HL-60/S4 (cell line): ENCODE results near the gene GLI1.
"Not testable (repeated sequence)": the region's sequence is repeated elsewhere in the genome, so short reads cannot be mapped to it uniquely, and the experiment has no call there.

ENCODE experiments used
- in situ Hi-C: fragments of 300-500 bp; cut with MboI; formaldehyde crosslinking; loops from 2 replicates; pipeline ENCODE4 v1.14.3; 2022; ENCODE audit warnings: low sequenced_read_pairs

The GLI1 gene

GRCh38 chr12:57459750-57460467, at the start of gene GLI1:
GLI1 (plus strand) TSS chr12:57459785; CDS start chr12:57463692, 3,907 bp downstream.
- in situ Hi-C loops = loop anchor here (10.0 kb wide), 1 partner anchor 195 kb away; no protein-coding TSS in a partner anchor

GRCh38 chr12:57410534-57410933, 49.1 kb upstream of the GLI1 start:
- in situ Hi-C loops = no loop called here

DNA sequence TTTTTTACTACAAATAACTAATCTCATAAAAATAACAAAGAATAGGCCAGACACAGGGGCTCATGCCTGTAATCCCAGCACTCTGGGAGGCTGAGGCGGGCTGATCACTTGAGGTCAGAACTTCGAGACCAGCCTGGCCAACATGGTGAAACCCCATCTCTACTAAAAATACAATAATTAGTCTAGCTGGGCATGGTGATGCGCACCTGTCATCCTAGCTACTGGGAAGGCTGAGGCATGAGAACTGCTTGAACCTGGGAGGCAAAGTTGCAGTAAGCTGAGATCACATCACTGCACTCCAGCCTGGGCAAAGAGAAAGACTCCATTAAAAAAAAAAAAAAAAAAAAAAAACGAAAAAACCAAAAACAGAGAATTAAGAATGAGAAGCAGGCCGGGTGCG, 45.4 kb upstream of the GLI1 start:
- in situ Hi-C loops = not testable (repeated sequence)

GRCh38 chr12:57415088-57415487, 44.5 kb upstream of the GLI1 start:
- in situ Hi-C loops = no loop called here

- in situ Hi-C loops = no loop called here
Measured at GRCh38 chr12:57416039-57416996, 43.3 kb upstream of the GLI1 start.

- in situ Hi-C loops = no loop called here
Measured at GRCh38 chr12:57418255-57418654, 41.3 kb upstream of the GLI1 start.

DNA sequence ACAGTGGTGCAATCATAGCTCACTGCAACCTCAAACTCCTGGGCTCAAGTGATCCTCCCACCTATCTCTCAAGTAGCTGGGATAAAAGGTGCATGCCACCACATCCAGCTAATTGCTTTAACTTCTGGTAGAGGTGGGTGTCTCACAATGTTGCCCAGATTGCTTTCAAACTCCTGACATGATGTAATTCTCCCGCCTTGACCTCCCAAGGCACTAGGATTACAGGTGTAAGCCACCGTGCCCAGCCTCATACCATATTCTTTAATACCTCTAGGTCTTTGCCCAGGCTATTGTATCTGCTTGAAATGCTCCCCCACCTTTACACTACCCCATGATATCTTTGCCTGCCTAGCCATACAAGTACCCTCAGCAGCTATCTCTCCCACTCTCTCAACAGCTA, 40.1 kb upstream of the GLI1 start:
- in situ Hi-C loops = no loop called here

DNA sequence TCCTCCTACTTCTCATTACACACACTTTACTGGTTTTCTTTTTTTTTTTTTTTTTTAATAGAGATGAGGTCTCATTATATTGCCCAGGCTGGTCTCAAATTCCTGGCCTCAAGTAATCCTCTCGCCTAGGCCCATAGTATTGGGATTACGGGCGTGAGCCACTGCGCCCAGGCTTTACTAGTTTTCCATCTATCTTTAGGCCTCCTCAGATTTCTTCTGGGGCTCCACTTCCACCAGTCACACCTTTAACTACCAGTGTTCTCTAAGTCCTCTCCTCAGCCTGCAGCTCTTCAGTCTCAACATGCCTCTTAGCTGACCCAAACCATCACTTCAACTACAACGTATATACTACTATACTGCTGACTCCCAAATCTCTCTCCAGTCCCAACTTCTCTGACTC, 39.1 kb upstream of the GLI1 start:
- in situ Hi-C loops = no loop called here

- in situ Hi-C loops = not testable (repeated sequence)
Measured at GRCh38 chr12:57426948-57427347, 32.6 kb upstream of the GLI1 start.

- in situ Hi-C loops = no loop called here
Measured at GRCh38 chr12:57428965-57429364, 30.6 kb upstream of the GLI1 start.

- in situ Hi-C loops = no loop called here
Measured at GRCh38 chr12:57429473-57430111, 30.0 kb upstream of the GLI1 start.

DNA sequence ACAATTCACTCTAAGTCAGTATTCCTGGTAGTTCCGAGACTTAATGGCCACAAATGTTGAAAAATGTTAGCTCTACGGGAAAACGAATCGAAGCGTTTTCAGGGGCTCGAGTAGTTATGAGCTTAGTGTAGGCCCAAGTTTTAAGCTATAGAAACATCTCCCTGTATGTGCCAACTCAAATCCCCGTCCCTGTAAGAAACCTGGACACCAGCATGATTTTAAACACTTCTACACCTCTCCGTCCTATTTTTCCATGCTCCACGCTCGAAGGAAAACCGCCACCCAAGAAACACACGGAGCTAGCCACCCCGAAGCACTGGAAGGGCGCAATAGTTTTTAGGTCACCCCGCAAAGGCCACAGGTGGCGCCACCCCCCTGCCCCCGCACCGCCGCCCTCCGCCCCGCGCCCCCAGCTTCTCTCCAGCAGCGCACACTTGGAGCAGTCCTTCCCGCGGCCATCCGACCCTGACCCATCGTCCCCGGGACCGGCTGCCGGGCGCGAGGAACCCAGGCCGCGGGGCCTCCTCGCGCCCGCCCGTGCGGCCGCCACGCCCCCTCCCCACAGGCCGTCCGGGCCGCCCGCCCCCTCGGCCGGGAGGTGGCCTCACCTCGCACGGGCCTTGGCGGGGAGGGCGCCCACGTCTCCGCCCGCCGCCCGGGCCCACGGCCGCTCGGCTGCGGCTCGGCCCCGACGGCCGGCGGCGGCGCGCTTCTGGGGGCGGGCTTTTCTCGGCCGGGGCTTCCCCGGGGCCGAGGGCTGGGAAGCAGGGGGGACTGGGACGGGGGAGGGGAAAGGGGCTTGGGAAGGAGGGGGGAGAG, 29.3 kb upstream of the GLI1 start:
- in situ Hi-C loops = no loop called here

- in situ Hi-C loops = no loop called here
Measured at GRCh38 chr12:57430931-57431566, 28.5 kb upstream of the GLI1 start, which contains the start of gene R3HDM2. R3HDM2 (minus strand) TSS chr12:57431043; CDS start chr12:57310428, 120,615 bp downstream.

GRCh38 chr12:57431654-57432188, 27.9 kb upstream of the GLI1 start:
- in situ Hi-C loops = no loop called here

DNA sequence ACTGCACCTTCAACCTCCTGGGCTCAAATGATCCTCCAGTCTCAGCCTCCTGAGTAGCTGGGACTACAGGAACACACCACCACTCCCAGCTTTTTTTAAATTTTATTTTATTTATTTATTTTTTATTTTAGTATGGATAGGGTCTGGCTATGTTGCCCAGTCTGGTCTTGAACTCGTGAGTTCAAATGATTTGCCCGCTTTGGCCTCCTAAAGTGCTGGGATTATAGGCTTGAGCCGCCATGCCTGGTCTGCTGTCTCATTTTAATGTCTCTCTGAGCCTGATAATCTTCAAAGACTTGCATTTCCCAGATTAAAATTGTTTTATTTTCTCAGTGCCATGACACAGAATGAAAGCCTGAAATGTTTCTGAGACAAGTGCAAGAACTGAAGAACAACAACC, 26.2 kb upstream of the GLI1 start:
- in situ Hi-C loops = no loop called here

DNA sequence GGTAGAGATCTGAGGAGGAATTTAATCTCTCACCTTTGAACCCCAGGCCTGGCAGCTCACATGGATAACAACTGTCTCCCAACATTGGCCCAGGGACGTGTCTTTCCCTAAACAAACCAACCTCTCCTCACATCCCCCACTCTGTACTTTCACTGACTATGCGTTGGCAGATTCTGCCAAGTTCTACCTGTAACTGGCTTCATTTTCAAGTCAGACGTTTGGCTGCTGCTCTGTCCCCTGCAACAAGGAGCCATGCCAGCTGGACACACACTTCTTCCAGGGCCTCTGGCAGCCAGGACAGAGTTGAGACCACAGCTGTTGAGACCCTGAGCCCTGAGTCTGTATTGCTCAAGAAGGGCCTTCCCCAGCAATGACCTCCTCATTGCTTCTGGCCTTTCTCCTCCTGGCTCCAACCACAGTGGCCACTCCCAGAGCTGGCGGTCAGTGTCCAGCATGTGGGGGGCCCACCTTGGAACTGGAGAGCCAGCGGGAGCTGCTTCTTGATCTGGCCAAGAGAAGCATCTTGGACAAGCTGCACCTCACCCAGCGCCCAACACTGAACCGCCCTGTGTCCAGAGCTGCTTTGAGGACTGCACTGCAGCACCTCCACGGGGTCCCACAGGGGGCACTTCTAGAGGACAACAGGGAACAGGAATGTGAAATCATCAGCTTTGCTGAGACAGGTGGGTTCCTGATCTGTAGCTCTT, 24.9 kb upstream of the GLI1 start, which contains the start of gene INHBC:
INHBC (plus strand) TSS at position 268 of the 707 bp plus-strand sequence; CDS start at position 371, 103 bp downstream.
- in situ Hi-C loops = no loop called here

- in situ Hi-C loops = no loop called here
Measured at GRCh38 chr12:57435293-57435692, 24.3 kb upstream of the GLI1 start.

DNA sequence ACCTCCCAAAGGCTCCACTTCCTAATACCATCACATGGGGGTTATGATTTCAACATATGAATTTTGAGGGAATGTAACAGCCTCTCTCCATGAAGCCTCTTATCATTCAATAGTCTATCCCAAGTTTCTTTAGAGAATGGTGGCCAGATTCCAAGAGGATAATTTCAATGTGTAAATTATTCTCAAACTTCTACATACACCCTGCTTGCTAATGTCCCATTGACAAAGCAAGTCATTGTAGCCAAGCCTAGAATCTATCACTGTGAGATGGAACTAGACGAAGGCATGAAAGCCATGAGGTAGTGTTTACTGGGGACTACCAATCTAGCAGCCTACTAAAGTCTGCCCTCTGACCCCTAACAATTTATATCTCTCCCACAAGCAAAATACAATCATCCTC, 21.2 kb upstream of the GLI1 start:
- in situ Hi-C loops = no loop called here

GRCh38 chr12:57439762-57440266, 19.8 kb upstream of the GLI1 start:
- in situ Hi-C loops = no loop called here
